Choroid plexus epithelial cell (primary cell): ENCODE data around the gene NAGA.

Experiments
- DNase-seq: peaks from one replicate; pipeline ENCODE4 v3.0.0-alpha.2; 2010; ENCODE audit warnings: low read depth
- H3K4me3 ChIP-seq: 2 replicates; pipeline ENCODE4 v1.5.1; 2011; ENCODE audit warnings: low read depth, mild to moderate bottlenecking, control low read depth, low read length, moderate library complexity
- CTCF ChIP-seq: conservative IDR thresholded peaks from 2 replicates; pipeline ENCODE4 v1.5.1; 2011; ENCODE audit warnings: low read depth, mild to moderate bottlenecking, control low read depth, inconsistent platforms, low read length, moderate library complexity

Gene NAGA

GRCh38 chr22:42016111-42016510 is 54.5 kb downstream of the NAGA start:
- no peak for DNase-seq
- no peak overlapping the region for H3K4me3 ChIP-seq
- no peak for TF ChIP-seq CTCF

GRCh38 chr22:42013385-42013784 is 57.2 kb downstream of the NAGA start:
- no peak for TF ChIP-seq CTCF
- no peak for DNase-seq
- H3K4me3 ChIP-seq: no peak overlapping the region

- DNase-seq: no peak
- no peak for TF ChIP-seq CTCF
- H3K4me3 ChIP-seq: no peak overlapping the region
These were observed 59.8 kb downstream of the NAGA start for GRCh38 chr22:42010778-42011177.
